SK-N-SH (cell line): ENCODE measurements around the gene C2orf74. TPM values are rescaled to one million over a fixed set of nuclear protein-coding genes. Genes with fewer than 3 reads are reported as not detected.

Source experiments
- CTCF ChIA-PET: fragments of 300-600, 350-600 bp; formaldehyde crosslinking; extraction: SDS; loops from one replicate; lab custom pipeline; 2021; lab: Yijun Ruan, JAX
- POLR2A ChIA-PET: fragments of 350-600 bp; sonication (Branson Sonifier 250); formaldehyde crosslinking; extraction: SDS; loops from one replicate; lab custom pipeline; 2020; ENCODE audit warnings: antibody characterized with exemption, inconsistent platforms; lab: Yijun Ruan, JAX
- DNase-seq: peaks from one replicate; pipeline ENCODE4 v3.0.0; 2012
- H2AFZ ChIP-seq: fragments of 200-600 bp; sonication (generic); 2 replicates; pipeline ENCODE4 v1.8.1; 2016; ENCODE audit warnings: antibody characterized with exemption, mild to moderate bottlenecking, low read depth
- H3F3A ChIP-seq: fragments of 200-600 bp; sonication (generic); replicated peaks from 2 replicates; pipeline ENCODE3; 2016; ENCODE audit warnings: antibody characterized with exemption, mild to moderate bottlenecking; ENCODE audit not compliant: insufficient read depth
- H3K27ac ChIP-seq, 2 experiments: fragments of 200-500 bp in 1 of 2; fragments of 200-600 bp in 1 of 2; sonication (Bioruptor generic) in 1 of 2; sonication (generic), shearing (Covaris generic) in 1 of 2; 2 replicates each; pipeline versions ENCODE4 v1.5.1 to v1.6.1; 2014 to 2016; ENCODE audit warnings: low read depth in 2 of 2, inconsistent platforms in 1 of 2, low read length in 1 of 2, mild to moderate bottlenecking in 1 of 2, mixed read lengths in 1 of 2
- H3K27me3 ChIP-seq: fragments of 200-600 bp; sonication (generic), shearing (Covaris generic); 2 replicates; pipeline ENCODE4 v1.6.1; 2016; ENCODE audit warnings: mixed run types; ENCODE audit not compliant: insufficient read depth
- H3K36me3 ChIP-seq, 2 experiments: fragments of 200-500 bp in 1 of 2; fragments of 200-600 bp in 1 of 2; sonication (Bioruptor generic) in 1 of 2; sonication (generic) in 1 of 2; replicated peaks in 1 of 2; 2 replicates each; pipeline versions ENCODE3 to v1.5.1; 2014 to 2016; ENCODE audit warnings: low read length in 1 of 2, mild to moderate bottlenecking in 1 of 2; ENCODE audit not compliant: insufficient read depth in 2 of 2, control insufficient read depth in 1 of 2
- H3K4me1 ChIP-seq, 2 experiments: fragments of 200-500 bp in 1 of 2; fragments of 200-600 bp in 1 of 2; sonication (Bioruptor generic) in 1 of 2; sonication (generic), shearing (Covaris generic) in 1 of 2; 2 replicates each; pipeline versions ENCODE4 v1.5.1 to v1.6.1; 2014 to 2016; ENCODE audit warnings: low read depth in 1 of 2, low read length in 1 of 2, mixed run types in 1 of 2; ENCODE audit not compliant: insufficient read depth in 2 of 2, control insufficient read depth in 1 of 2
- H3K4me2 ChIP-seq: fragments of 200-600 bp; sonication (generic), shearing (Covaris generic); 2 replicates; pipeline ENCODE4 v1.6.1; 2017; ENCODE audit warnings: mixed run types
- H3K4me3 ChIP-seq, 2 experiments: fragments of 200-500 bp in 1 of 2; fragments of 200-600 bp in 1 of 2; sonication (Bioruptor generic) in 1 of 2; sonication (generic), shearing (Covaris generic) in 1 of 2; 2 replicates each; pipeline versions ENCODE4 v1.5.1 to v1.8.1; 2014 to 2016; ENCODE audit warnings: low read depth in 2 of 2, inconsistent platforms in 1 of 2, low read length in 1 of 2, mild to moderate bottlenecking in 1 of 2, mixed read lengths in 1 of 2, moderate library complexity in 1 of 2
- H3K79me2 ChIP-seq: fragments of 200-600 bp; sonication (generic); 2 replicates; pipeline ENCODE4 v1.8.1; 2017; ENCODE audit warnings: mild to moderate bottlenecking; ENCODE audit not compliant: insufficient read depth
- H3K9ac ChIP-seq: fragments of 200-600 bp; sonication (generic); 2 replicates; pipeline ENCODE4 v1.6.1; 2017; ENCODE audit warnings: mixed run types
- H3K9me2 ChIP-seq: fragments of 200-600 bp; sonication (generic); 2 replicates; pipeline ENCODE4 v1.6.1; 2017; ENCODE audit warnings: mixed run types
- H3K9me3 ChIP-seq: fragments of 200-600 bp; sonication (generic); 2 replicates; pipeline ENCODE4 v1.6.1; 2017; ENCODE audit warnings: mixed run types, mild to moderate bottlenecking, moderate library complexity
- H4K20me1 ChIP-seq: fragments of 200-600 bp; sonication (generic); 2 replicates; pipeline ENCODE4 v1.6.1; 2017; ENCODE audit warnings: mild to moderate bottlenecking, mixed run types; ENCODE audit not compliant: insufficient read depth
- CHD2 ChIP-seq: fragments of 150-350 bp; IDR thresholded peaks from 2 replicates; pipeline ENCODE4 v1.6.1; 2018; ENCODE audit warnings: low read length; ENCODE audit not compliant: partially characterized antibody
- EP300 ChIP-seq, 2 experiments: IDR thresholded peaks; 2 replicates each; pipeline versions ENCODE4 v1.4.0 to v1.6.1; 2012; ENCODE audit warnings: borderline replicate concordance in 1 of 2, low read depth in 1 of 2, low read length in 1 of 2
- FOXJ3 ChIP-seq: sonication (generic); formaldehyde crosslinking; IDR thresholded peaks from 2 replicates; pipeline ENCODE4 v1.5.1; 2020; ENCODE audit warnings: mild to moderate bottlenecking, missing genetic modification reagents
- FOXM1 ChIP-seq: IDR thresholded peaks from 2 replicates; pipeline ENCODE4 v1.4.0; 2012; ENCODE audit warnings: low read depth, mild to moderate bottlenecking
- GABPA ChIP-seq: IDR thresholded peaks from 2 replicates; pipeline ENCODE4 v1.4.0; 2012; ENCODE audit warnings: low read depth, mild to moderate bottlenecking
- GATA2 ChIP-seq: sonication (generic); formaldehyde crosslinking; IDR thresholded peaks from 2 replicates; pipeline ENCODE4 v1.5.0; 2020; ENCODE audit warnings: mild to moderate bottlenecking, missing genetic modification reagents
- JUND ChIP-seq: IDR thresholded peaks from 2 replicates; pipeline ENCODE4 v1.4.0; 2012
- MAX ChIP-seq: IDR thresholded peaks from 2 replicates; pipeline ENCODE4 v1.4.0; 2012; ENCODE audit warnings: low read depth
- MEF2A ChIP-seq: IDR thresholded peaks from 2 replicates; pipeline ENCODE4 v1.4.0; 2012; ENCODE audit warnings: low read depth, borderline replicate concordance
- MXI1 ChIP-seq: IDR thresholded peaks from 2 replicates; pipeline ENCODE4 v1.6.1; 2012; ENCODE audit warnings: mild to moderate bottlenecking, low read depth, low read length, improper control_type of control experiment
- NFIC ChIP-seq: IDR thresholded peaks from 2 replicates; pipeline ENCODE4 v1.4.0; 2012; ENCODE audit warnings: borderline replicate concordance
- NRF1 ChIP-seq: IDR thresholded peaks from 2 replicates; pipeline ENCODE4 v1.6.1; 2012; ENCODE audit warnings: low read depth, mild to moderate bottlenecking, low read length
- POLR2AphosphoS5 ChIP-seq: IDR thresholded peaks from 2 replicates; pipeline ENCODE4 v1.6.1; 2012; ENCODE audit warnings: low read depth, low read length
- RAD21 ChIP-seq: IDR thresholded peaks from 2 replicates; pipeline ENCODE4 v1.6.1; 2012; ENCODE audit warnings: mild to moderate bottlenecking, low read length
- REST ChIP-seq: IDR thresholded peaks from 2 replicates; pipeline ENCODE4 v1.6.1; 2012; ENCODE audit warnings: mild to moderate bottlenecking, low read depth, low read length, moderate library complexity
- RFX5 ChIP-seq: IDR thresholded peaks from 2 replicates; pipeline ENCODE4 v1.6.1; 2012; ENCODE audit warnings: mild to moderate bottlenecking, improper control_type of control experiment, low read length
- RXRA ChIP-seq: IDR thresholded peaks from 2 replicates; pipeline ENCODE4 v1.4.0; 2012; ENCODE audit warnings: low read depth, mild to moderate bottlenecking, borderline replicate concordance
- SMC3 ChIP-seq: IDR thresholded peaks from 2 replicates; pipeline ENCODE4 v1.6.1; 2012; ENCODE audit warnings: low read depth, low read length, improper control_type of control experiment
- TEAD4 ChIP-seq: IDR thresholded peaks from 2 replicates; pipeline ENCODE4 v1.4.0; 2012; ENCODE audit warnings: mild to moderate bottlenecking, borderline replicate concordance; ENCODE audit not compliant: insufficient read depth
- USF1 ChIP-seq: IDR thresholded peaks from 2 replicates; pipeline ENCODE4 v1.4.0; 2012; ENCODE audit warnings: low read depth, borderline replicate concordance
- YY1 ChIP-seq: IDR thresholded peaks from 2 replicates; pipeline ENCODE4 v1.4.0; 2012; ENCODE audit warnings: low read depth, mild to moderate bottlenecking
- WGBS: methylation state at CpG from one replicate; pipeline ENCODE4 v1.1.6; 2017; ENCODE audit warnings: low lambda C conversion rate; 5-methylcytosine and 5-hydroxymethylcytosine counted together
- polyA plus RNA-seq, 3 experiments: library from polyadenylated mRNA; depleted of rRNA; stranded (reverse); fragments of >200 nt; gene quantifications; 2 replicates each; pipeline ENCODE4 v1.2.3, GENCODE V29; 2012

The C2orf74 gene
- polyA plus RNA-seq, 1 of the 3 experiments (the other 2 are of a cell fraction), result 24.1 TPM

- no peaks in the 10 kb centered on the region for H3K9me3 ChIP-seq
- POLR2A ChIA-PET, result no interaction called here
- H3K9me2 ChIP-seq, result no peaks in the 10 kb centered on the region
- no peaks in the 10 kb centered on the region for H3K27me3 ChIP-seq
- H4K20me1 ChIP-seq, result no peaks in the 10 kb centered on the region
- H3K79me2 ChIP-seq, result no peaks in the 10 kb centered on the region
- H3K4me3 ChIP-seq, result no peak overlapping the region
- H2AFZ ChIP-seq, result no peak overlapping the region
- H3F3A ChIP-seq, result peaks cover 3% of the 10 kb centered on the region
- no peak for TF ChIP-seq REST
- no peak for TF ChIP-seq FOXM1
- TF ChIP-seq MAX, result no peak
- no peak for TF ChIP-seq SMC3
- no peak for TF ChIP-seq POLR2AphosphoS5
- no peak for TF ChIP-seq GATA2 (CRISPR knock-in tag)
- no peak for TF ChIP-seq RAD21
- no peak for TF ChIP-seq EP300 (IDR thresholded peaks at IDR 0.05; ENCODE audit: borderline replicate concordance in 1 of 2, low read depth in 1 of 2, low read length in 1 of 2)
- TF ChIP-seq, all 33 proteins: peak for 0
- Histone ChIP-seq H3K27ac (no peak overlapping the region), H3K4me1 (no peaks in the 10 kb centered on the region), H3K9ac (no peak overlapping the region), H3K4me2 (no peak overlapping the region), H3K36me3 (peaks cover 22 to 57% of the 10 kb centered on the region in 2 experiments)
- CTCF ChIA-PET, result no interaction called here
- no peak for DNase-seq
- 94% methylated on average over 7 of the region's 7 CpGs for WGBS
Measured at GRCh38 chr2:61196671-61197070, 34.7 kb downstream of the C2orf74 start.

GRCh38 chr2:61205132-61205531 is 43.1 kb downstream of the C2orf74 start:
- H3K27ac ChIP-seq, result no peak overlapping the region
- no peaks in the 10 kb centered on the region for H3K4me1 ChIP-seq
- H3K4me3 ChIP-seq, result no peak overlapping the region
- H3K79me2 ChIP-seq, result no peaks in the 10 kb centered on the region
- H4K20me1 ChIP-seq, result no peaks in the 10 kb centered on the region
- DNase-seq, result no peak
- no peak overlapping the region for H2AFZ ChIP-seq
- H3K9me2 ChIP-seq, result no peaks in the 10 kb centered on the region
- no peaks in the 10 kb centered on the region for H3K9me3 ChIP-seq
- CTCF ChIA-PET, result no interaction called here
- WGBS, result 97% methylated on average over 7 of the region's 7 CpGs
- POLR2A ChIA-PET, result no interaction called here
- H3K4me2 ChIP-seq, result no peak overlapping the region
- H3K9ac ChIP-seq, result no peak overlapping the region
- TF ChIP-seq MXI1 (no peak), YY1 (no peak), MEF2A (no peak), NFIC (no peak), RXRA (no peak), RFX5 (no peak), USF1 (no peak), TEAD4 (no peak), EP300 (IDR thresholded peaks at IDR 0.05; ENCODE audit: borderline replicate concordance in 1 of 2, low read depth in 1 of 2, low read length in 1 of 2) (no peak), RAD21 (no peak), GABPA (no peak), FOXJ3 (no peak), CHD2 (no peak), NRF1 (no peak), JUND (no peak), GATA2 (CRISPR knock-in tag) (no peak), FOXM1 (no peak)
- H3K27me3 ChIP-seq, result no peaks in the 10 kb centered on the region
- H3F3A ChIP-seq, result no peaks in the 10 kb centered on the region
- H3K36me3 ChIP-seq, result peaks cover 91 to 93% of the 10 kb centered on the region in 2 experiments
